Islet of Langerhans (tissue), 1 donor: ENCODE measurements around the gene CCT3.
"Not testable (repeated sequence)": the region's sequence is repeated elsewhere in the genome, so short reads cannot be mapped to it uniquely, and the experiment has no call there.

ENCODE experiments used
- FAIRE-seq: peaks from one replicate; lab custom pipeline; 2011; peaks lifted over from hg19 to GRCh38; lab: Jason Lieb, UNC

Gene CCT3

GRCh38 chr1:156368157-156368658 is 30.1 kb upstream of the CCT3 start:
- no peak for FAIRE-seq

GRCh38 chr1:156367383-156368156 is 29.5 kb upstream of the CCT3 start:
- no peak for FAIRE-seq

- no peak for FAIRE-seq
Measured at GRCh38 chr1:156366378-156367166, 28.5 kb upstream of the CCT3 start.

DNA sequence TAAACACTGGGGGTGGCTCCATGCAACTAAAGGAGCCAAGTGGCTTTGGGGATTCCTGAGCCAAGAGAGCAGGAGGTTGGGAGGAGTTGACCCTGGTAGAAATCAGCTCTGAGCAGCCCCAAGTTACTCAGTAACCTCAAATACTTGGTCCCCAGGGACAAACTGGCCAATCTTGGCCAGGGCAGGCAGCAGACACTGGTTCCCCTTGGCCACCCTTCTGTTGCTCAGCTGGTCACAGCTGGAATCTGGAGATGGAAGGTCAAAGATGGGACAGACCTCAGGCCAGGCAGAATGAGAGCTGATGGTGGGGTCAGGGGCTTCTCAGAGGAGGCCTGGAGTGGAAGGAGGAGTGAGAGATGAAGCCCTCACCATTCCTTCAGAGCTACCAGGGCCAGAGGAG is 27.7 kb upstream of the CCT3 start:
- no peak for FAIRE-seq

DNA sequence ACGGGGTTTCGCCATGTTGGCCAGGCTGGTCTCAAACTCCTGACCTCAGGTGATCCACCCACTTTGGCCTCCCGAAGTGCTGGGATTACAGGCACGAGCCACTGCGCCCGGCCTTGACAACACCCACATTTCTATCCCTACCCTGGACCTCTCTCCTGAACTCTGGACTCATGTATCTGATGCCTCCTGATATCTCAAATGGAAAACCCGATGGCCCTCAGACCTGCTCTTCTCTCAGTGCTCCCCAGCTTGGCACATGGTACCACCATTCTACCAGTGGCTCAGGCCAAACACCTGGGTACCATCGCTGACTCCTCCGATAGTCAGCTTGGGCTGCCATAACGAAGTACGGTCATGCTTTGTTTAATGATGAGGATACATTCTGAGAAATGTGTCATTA is 22.4 kb upstream of the CCT3 start:
- FAIRE-seq, result no peak

- no peak for FAIRE-seq
Measured at GRCh38 chr1:156359973-156360372, 21.9 kb upstream of the CCT3 start.

- FAIRE-seq, result no peak
Measured at GRCh38 chr1:156359249-156359648, 21.2 kb upstream of the CCT3 start.

DNA sequence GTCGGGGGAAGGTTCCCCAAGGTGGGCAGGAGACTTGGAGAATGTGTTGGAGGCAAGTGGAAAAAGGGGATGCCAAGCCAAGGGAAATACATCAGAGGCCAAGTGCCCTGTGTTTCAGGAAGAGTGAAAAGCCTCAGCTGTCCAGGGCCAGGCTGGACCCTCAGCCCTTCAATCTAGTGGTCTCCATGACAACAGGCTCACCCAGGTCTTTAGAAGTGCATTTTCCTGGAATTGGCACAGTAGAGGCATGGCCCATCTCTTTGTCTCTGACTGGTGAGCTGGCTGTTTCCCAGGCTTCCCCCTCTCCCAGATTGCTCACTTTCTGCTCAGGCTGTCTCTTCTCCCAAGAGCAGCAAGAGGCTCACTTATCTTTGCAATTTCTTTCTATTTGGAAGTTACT is 20.5 kb upstream of the CCT3 start:
- FAIRE-seq, result no peak

- no peak for FAIRE-seq
Measured at GRCh38 chr1:156357977-156358376, 19.9 kb upstream of the CCT3 start.

DNA sequence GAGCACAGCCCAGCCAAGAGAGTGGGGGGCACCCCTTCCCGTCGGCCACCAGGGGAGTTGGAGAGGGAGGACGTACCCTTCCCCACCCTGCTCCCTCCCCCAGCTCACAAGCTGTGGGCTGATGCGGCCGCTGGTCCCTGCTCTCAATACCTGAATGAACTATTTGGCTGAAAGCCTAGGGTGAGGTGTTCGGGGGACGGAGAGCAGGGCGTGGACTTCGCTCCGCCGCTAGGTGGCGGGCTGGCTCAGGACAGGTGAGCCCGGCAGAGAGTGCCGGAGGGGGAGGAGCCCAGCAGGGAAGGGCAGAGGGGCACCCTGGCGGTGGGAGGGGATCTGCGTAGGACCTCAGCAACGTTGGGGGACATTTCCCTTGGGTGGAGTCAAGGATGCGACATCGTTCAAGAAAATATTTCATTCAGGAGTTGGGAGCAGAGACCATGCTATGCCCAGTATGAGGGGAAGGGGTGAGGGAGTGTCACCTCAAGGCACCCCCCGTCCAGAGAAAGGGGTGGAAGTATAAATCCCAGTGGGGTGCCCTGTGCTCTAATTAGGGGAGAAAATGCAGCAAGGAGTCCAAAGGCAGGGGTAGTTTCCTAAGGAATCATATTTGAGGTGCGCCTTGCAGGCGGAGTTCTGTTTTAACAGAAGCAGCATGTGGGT is 18.9 kb upstream of the CCT3 start:
- FAIRE-seq, result no peak

DNA sequence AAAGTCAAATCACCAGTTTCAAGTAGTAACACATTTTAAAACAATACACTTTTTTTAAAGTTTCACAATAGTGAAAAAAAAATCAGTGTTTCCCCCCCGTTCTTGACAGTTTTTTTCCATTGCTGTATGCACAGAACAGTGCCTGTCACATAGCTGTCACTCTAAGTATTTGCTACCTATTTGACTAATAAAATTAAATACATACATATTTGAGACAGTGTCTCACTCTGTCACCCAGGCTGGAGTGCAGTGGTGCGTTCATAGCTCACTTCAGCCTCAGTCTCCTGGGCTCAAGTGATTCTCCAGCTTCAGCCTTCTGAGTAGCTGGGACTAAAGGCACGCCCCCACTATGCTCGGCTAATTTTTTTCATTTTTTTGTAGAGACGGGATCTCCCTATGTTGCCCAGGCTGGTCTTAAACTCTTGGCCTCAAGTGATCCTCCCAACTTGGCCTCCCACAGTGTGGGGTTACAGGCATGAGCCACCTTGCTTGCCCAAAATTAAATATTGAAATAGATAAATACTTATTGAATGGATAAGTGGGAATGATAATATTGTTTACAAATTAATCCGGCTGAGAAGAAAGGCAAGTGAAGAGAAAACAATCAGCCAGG is 18.3 kb upstream of the CCT3 start:
- no peak for FAIRE-seq

DNA sequence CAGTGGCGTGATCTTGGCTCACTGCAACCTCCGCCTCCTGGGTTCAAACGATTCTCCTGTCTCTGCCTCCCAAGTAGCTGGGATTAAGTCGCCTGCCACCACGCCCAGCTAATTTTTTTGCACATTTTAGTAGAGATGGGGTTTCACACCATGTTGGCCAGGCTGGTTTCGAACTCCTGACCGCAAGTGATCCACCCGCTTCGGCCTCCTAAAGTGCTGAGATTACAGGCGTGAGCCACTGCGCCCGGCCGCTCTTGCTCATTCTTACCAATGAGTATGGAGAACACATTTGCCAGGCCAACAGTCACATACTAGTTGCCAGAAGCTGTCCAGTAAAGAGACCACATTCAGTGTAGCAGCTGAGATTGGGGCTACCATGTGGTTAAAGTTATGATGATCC is 14.4 kb upstream of the CCT3 start:
- FAIRE-seq, result not testable (repeated sequence)

GRCh38 chr1:156347331-156347730 is 9.2 kb upstream of the CCT3 start:
- FAIRE-seq, result no peak

DNA sequence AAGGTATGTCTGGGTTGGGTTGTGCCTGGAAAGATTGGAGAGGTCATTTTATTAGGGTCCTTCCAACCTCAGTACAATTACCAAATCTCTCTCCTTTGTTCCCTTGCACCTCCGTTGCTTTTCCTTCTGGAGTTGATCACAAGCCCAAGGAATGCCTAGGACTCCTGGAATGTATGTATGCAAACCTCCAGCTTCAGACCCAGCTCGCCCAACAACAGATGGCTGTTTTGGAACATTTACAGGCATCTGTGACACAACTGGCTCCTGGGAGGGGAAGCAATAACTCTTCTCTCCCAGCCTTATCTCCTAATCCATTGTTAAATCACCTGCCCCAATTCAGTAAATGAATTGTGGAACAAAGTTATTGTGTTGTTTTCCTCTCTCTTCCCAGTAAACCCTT is 8.5 kb upstream of the CCT3 start:
- FAIRE-seq, result no peak

DNA sequence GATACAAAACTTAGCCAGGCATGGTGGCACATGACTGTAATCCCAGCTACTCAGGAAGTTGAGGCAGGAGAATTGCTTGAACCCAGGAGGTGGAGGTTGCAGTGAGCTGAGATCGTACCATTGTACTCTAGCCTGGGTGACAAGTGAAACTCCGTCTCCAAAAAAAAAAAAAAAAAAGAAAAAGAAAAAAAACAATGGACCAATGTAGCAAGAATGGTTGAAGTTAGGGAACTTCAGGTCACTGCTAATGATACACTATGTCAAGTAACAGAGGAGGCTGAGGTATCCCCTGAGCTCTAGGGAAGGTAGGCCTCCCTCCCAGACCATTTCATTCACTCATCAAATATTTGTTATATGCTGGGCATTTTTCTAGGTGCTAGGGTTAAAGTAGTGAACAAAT is 7.9 kb upstream of the CCT3 start:
- FAIRE-seq, result not testable (repeated sequence)

GRCh38 chr1:156344409-156344808 is 6.3 kb upstream of the CCT3 start:
- no peak for FAIRE-seq

GRCh38 chr1:156342166-156342955 is 4.3 kb upstream of the CCT3 start:
- FAIRE-seq, result no peak

DNA sequence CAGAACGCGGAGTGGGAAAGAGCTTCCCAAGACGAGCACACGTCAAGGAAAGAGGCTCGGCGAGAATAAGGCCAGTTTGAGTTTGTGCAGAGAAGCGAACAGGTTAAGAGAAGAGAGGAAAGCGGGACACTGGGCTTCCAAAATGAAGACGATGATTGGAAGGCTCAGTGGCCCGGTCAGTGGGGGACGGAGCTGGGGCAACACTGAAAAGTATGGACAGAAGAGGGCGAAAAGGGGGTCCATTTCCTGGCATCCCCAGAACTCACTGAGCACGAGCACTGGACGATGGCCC is 258 bp downstream of the CCT3 start:
- FAIRE-seq, result no peak

- FAIRE-seq, result no peak
Measured at GRCh38 chr1:156337052-156337887, 822 bp downstream of the CCT3 start.

GRCh38 chr1:156336242-156336641 is 1.9 kb downstream of the CCT3 start:
- FAIRE-seq, result no peak

GRCh38 chr1:156323179-156323578 is 14.9 kb downstream of the CCT3 start:
- not testable (repeated sequence) for FAIRE-seq
